ENCODE measurements around the gene LRRC17. TPM values are rescaled to one million over a fixed set of nuclear protein-coding genes. Genes with fewer than 3 reads are reported as not detected.

Gene LRRC17
- 46.9 TPM for polyA plus RNA-seq (2013, experiment 1 of 2; ENCODE audit: insufficient read length)
- polyA plus RNA-seq (2013, experiment 2 of 2; ENCODE audit: insufficient read length) = 45.8 TPM

GRCh38 chr7:102912742-102913141 is at the start of gene LRRC17:
Gene LRRC17 (plus strand): TSS chr7:102913000. CDS start chr7:102933914, 20,914 bp downstream.
- DNase-seq = peak; percentile 91

GRCh38 chr7:102864958-102865357 is 47.8 kb upstream of the LRRC17 start:
- no peak for DNase-seq

- peak; percentile 55 for DNase-seq
These were observed 46.1 kb upstream of the LRRC17 start for GRCh38 chr7:102866535-102867215.

- DNase-seq = no peak
These were observed 43.6 kb upstream of the LRRC17 start for GRCh38 chr7:102869195-102869594.

- peak; percentile 96 for DNase-seq
These were observed 40.3 kb upstream of the LRRC17 start for GRCh38 chr7:102872460-102872859.

- DNase-seq = no peak
These were observed 39.2 kb upstream of the LRRC17 start for GRCh38 chr7:102873470-102874165.

- DNase-seq = peak; percentile 92
These were observed 38.5 kb upstream of the LRRC17 start for GRCh38 chr7:102874166-102874829.

- peak; percentile 36 for DNase-seq
These were observed 37.8 kb upstream of the LRRC17 start for GRCh38 chr7:102874966-102875365.

- peak; percentile 99 for DNase-seq
These were observed 37.0 kb upstream of the LRRC17 start for GRCh38 chr7:102875700-102876295.

GRCh38 chr7:102883098-102883860 is 29.5 kb upstream of the LRRC17 start:
- DNase-seq = peak; percentile 59

GRCh38 chr7:102888561-102889233 is 24.1 kb upstream of the LRRC17 start:
- DNase-seq = no peak

- DNase-seq = no peak
These were observed 22.9 kb upstream of the LRRC17 start for GRCh38 chr7:102889851-102890250.

GRCh38 chr7:102890292-102890970 is 22.4 kb upstream of the LRRC17 start:
- peak; percentile 88 for DNase-seq

- DNase-seq = no peak
These were observed 21.7 kb upstream of the LRRC17 start for GRCh38 chr7:102890971-102891692.

GRCh38 chr7:102891693-102892261 is 21.0 kb upstream of the LRRC17 start:
- DNase-seq = peak; percentile 85

GRCh38 chr7:102892631-102893278 is 20.0 kb upstream of the LRRC17 start:
- DNase-seq = no peak

- no peak for DNase-seq
These were observed 17.2 kb upstream of the LRRC17 start for GRCh38 chr7:102895602-102896001.

GRCh38 chr7:102896585-102896984 is 16.2 kb upstream of the LRRC17 start:
- DNase-seq = no peak

GRCh38 chr7:102897211-102897631 is 15.6 kb upstream of the LRRC17 start:
- no peak for DNase-seq

All from fibroblast of skin of abdomen (primary cell).